Uterus (tissue), 2 donors: Measurements from ENCODE around the gene RABGAP1.

ENCODE experiments used
- CTCF ChIP-seq, 4 experiments: fragments of 200-600 bp in 2 of 4; fragments of 450-650 bp in 2 of 4; sonication (generic) in 2 of 4; IDR thresholded peaks; one replicate each; pipeline ENCODE4 v1.5.1; 2016 to 2019; ENCODE audit warnings: antibody characterized with exemption in 4 of 4, mild to moderate bottlenecking in 2 of 4, moderate library complexity in 1 of 4
- POLR2A ChIP-seq, 2 donors: fragments of 450-650 bp; IDR thresholded peaks; one replicate each; pipeline ENCODE4 v1.6.1; 2016; ENCODE audit warnings: antibody characterized with exemption in 2 of 2, mild to moderate bottlenecking in 1 of 2, moderate library complexity in 1 of 2

GRCh38 chr9:122923947-122924346 is 16.9 kb upstream of the RABGAP1 start:
- TF ChIP-seq POLR2A (IDR thresholded peaks at IDR 0.05) (no peak), CTCF (IDR thresholded peaks at IDR 0.05) (no peak)
